ENCODE data around the gene PMPCA. TPM values are rescaled to one million over a fixed set of nuclear protein-coding genes. Genes with fewer than 3 reads are reported as not detected.

The PMPCA gene, protein sequence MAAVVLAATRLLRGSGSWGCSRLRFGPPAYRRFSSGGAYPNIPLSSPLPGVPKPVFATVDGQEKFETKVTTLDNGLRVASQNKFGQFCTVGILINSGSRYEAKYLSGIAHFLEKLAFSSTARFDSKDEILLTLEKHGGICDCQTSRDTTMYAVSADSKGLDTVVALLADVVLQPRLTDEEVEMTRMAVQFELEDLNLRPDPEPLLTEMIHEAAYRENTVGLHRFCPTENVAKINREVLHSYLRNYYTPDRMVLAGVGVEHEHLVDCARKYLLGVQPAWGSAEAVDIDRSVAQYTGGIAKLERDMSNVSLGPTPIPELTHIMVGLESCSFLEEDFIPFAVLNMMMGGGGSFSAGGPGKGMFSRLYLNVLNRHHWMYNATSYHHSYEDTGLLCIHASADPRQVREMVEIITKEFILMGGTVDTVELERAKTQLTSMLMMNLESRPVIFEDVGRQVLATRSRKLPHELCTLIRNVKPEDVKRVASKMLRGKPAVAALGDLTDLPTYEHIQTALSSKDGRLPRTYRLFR
- total RNA-seq (2014; rRNA removed; shearing (Covaris generic)) (83.3 and 88.2 TPM in 2 replicates), polyA plus RNA-seq (2016; fragmentation: Nextera tagmentation; extraction: Ambion mirVana) (54.6 and 61.3 TPM in 2 replicates)
- long read RNA-seq, transcript PMPCA-201 (13 exons, 2,174 nt): major isoform, 96 of 111 reads
- long read RNA-seq, partial matches to known transcripts: 5 of 111 reads
- long read RNA-seq, other reads (novel, unspliced or antisense): 9 of 111 reads

- no peaks in the 10 kb centered on the region for H3K9me2 ChIP-seq (ENCODE audit: insufficient read depth)
- peaks cover 20% of the 10 kb centered on the region for H3K4me1 Mint-ChIP-seq
- peaks cover 36% of the 10 kb centered on the region for H3K36me3 ChIP-seq (ENCODE audit: insufficient read depth)
- H3K27ac ChIP-seq (ENCODE audit: low read depth): peak within 1 kb of the TSS; percentile 76
- peak; percentile 96 for DNase-seq (ENCODE audit: low spot score)
- H3K4me3 ChIP-seq: peak within 1 kb of the TSS; percentile 96
- H3K4me2 ChIP-seq: peak within 1 kb of the TSS; percentile 99
- H2AFZ ChIP-seq: no peak within 1 kb of the TSS; the same call in 1 of the 2 replicates
- no peaks in the 10 kb centered on the region for H3K9me3 Mint-ChIP-seq
- peak; percentile 77 for ATAC-seq
- peak within 1 kb of the TSS; percentile 96 for H3K4me3 Mint-ChIP-seq
- peaks cover 17% of the 10 kb centered on the region; the same call in 1 of the 2 replicates for H3K4me1 ChIP-seq (ENCODE audit: insufficient read depth)
- peaks cover 24% of the 10 kb centered on the region for H4K20me1 ChIP-seq (replicated peaks; ENCODE audit: insufficient read depth)
- no peaks in the 10 kb centered on the region for H3K27me3 ChIP-seq (ENCODE audit: insufficient read depth)
- H3K79me2 ChIP-seq (replicated peaks; ENCODE audit: insufficient read depth): peaks cover 64% of the 10 kb centered on the region
- H3K27ac Mint-ChIP-seq: peak within 1 kb of the TSS; percentile 96
- peaks cover 20% of the 10 kb centered on the region; the same call in 1 of the 2 replicates for H3F3A ChIP-seq (replicated peaks; ENCODE audit: low read depth)
- H3K36me3 Mint-ChIP-seq (ENCODE audit: low read depth): peaks cover 68% of the 10 kb centered on the region
- peaks cover 28% of the 10 kb centered on the region for H3K27me3 Mint-ChIP-seq (ENCODE audit: insufficient read depth, low read depth, poor library complexity)
- TF ChIP-seq, protein P1, sequence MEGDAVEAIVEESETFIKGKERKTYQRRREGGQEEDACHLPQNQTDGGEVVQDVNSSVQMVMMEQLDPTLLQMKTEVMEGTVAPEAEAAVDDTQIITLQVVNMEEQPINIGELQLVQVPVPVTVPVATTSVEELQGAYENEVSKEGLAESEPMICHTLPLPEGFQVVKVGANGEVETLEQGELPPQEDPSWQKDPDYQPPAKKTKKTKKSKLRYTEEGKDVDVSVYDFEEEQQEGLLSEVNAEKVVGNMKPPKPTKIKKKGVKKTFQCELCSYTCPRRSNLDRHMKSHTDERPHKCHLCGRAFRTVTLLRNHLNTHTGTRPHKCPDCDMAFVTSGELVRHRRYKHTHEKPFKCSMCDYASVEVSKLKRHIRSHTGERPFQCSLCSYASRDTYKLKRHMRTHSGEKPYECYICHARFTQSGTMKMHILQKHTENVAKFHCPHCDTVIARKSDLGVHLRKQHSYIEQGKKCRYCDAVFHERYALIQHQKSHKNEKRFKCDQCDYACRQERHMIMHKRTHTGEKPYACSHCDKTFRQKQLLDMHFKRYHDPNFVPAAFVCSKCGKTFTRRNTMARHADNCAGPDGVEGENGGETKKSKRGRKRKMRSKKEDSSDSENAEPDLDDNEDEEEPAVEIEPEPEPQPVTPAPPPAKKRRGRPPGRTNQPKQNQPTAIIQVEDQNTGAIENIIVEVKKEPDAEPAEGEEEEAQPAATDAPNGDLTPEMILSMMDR (conservative IDR thresholded peaks at IDR 0.05; ENCODE audit: low read depth in 2 of 2): no peak
- TF ChIP-seq JUNB (IDR thresholded peaks at IDR 0.05; ENCODE audit: unreplicated experiment): no peak
- TF ChIP-seq EZH2 (IDR thresholded peaks at IDR 0.05; ENCODE audit: low read depth, unreplicated experiment): no peak
- no peak for TF ChIP-seq EZH2phosphoT487 (IDR thresholded peaks at IDR 0.05; ENCODE audit: unreplicated experiment)
- peak; percentile 93 for TF ChIP-seq POLR2AphosphoS5 (IDR thresholded peaks at IDR 0.05; ENCODE audit: low read depth)
- no peak for TF ChIP-seq STAT1 (IDR thresholded peaks at IDR 0.05; ENCODE audit: unreplicated experiment)
- TF ChIP-seq, protein P2, sequence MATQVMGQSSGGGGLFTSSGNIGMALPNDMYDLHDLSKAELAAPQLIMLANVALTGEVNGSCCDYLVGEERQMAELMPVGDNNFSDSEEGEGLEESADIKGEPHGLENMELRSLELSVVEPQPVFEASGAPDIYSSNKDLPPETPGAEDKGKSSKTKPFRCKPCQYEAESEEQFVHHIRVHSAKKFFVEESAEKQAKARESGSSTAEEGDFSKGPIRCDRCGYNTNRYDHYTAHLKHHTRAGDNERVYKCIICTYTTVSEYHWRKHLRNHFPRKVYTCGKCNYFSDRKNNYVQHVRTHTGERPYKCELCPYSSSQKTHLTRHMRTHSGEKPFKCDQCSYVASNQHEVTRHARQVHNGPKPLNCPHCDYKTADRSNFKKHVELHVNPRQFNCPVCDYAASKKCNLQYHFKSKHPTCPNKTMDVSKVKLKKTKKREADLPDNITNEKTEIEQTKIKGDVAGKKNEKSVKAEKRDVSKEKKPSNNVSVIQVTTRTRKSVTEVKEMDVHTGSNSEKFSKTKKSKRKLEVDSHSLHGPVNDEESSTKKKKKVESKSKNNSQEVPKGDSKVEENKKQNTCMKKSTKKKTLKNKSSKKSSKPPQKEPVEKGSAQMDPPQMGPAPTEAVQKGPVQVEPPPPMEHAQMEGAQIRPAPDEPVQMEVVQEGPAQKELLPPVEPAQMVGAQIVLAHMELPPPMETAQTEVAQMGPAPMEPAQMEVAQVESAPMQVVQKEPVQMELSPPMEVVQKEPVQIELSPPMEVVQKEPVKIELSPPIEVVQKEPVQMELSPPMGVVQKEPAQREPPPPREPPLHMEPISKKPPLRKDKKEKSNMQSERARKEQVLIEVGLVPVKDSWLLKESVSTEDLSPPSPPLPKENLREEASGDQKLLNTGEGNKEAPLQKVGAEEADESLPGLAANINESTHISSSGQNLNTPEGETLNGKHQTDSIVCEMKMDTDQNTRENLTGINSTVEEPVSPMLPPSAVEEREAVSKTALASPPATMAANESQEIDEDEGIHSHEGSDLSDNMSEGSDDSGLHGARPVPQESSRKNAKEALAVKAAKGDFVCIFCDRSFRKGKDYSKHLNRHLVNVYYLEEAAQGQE (IDR thresholded peaks at IDR 0.05; ENCODE audit: unreplicated experiment): no peak
- TF ChIP-seq CREB1 (CRISPR knock-in tag; IDR thresholded peaks at IDR 0.05; ENCODE audit: low read depth): peak; percentile 92
- peak; percentile 69 for TF ChIP-seq ETS1 (IDR thresholded peaks at IDR 0.05)
- no peak for TF ChIP-seq ZNF114 (CRISPR knock-in tag; IDR thresholded peaks at IDR 0.05)
Measured at GRCh38 chr9:136410500-136411287, at the start of gene PMPCA, which contains the start of gene ENTR1. TSS of gene PMPCA (plus strand) at chr9:136410658. CDS start at chr9:136410669, 11 bp downstream. TSS of gene ENTR1 (minus strand) at chr9:136410614. CDS start at chr9:136410397, 217 bp downstream.

Measured in GM23338 (cell line).